ENCODE results near the gene PIK3R4. TPM values are rescaled to one million over a fixed set of nuclear protein-coding genes. Genes with fewer than 3 reads are reported as not detected.
A peak's percentile ranks its signal among the peaks of the same experiment; 100 is the strongest.

PIK3R4 gene
- total RNA-seq, 2 donors from 2014 or later: 24.4 to 25.9 TPM

DNA sequence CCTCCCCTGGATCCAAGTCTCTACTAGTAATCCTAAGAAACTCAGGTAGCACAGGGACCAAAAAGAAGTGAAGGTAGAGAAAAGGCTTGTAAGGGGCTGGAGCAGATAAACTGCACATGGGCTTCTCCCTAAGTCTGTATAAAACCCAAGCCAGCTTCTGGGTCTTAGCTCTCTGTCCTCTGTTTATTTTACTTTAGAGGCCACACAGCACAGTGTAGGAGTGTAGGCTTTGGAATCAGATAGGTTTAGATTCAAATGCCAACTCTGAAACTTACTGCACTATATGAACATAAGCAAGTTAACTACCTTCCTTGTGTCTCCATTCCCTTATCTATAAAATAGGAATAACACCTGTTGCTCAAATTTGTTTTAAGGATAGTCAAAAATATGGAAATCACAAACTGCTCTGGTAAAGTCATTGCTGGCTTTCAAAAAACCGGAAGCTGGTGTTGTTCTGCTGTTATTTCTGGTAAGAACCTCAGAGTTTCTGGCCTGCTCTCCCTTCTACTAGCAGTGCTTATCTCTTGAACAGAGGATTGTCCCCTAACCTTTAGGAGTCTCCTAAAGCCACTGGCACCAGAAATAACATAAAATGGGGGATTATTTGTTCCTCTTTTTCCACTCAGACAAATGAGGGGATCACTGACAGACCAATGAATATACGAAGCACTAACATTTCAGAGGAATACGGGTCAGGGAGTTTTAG lies 33.8 kb downstream of the PIK3R4 start:
- no peak for DNase-seq (ENCODE audit: low spot score)
- Histone ChIP-seq H3K27ac (peak overlapping the region in 1 of 2 donors; percentile 21), H3K9me3 (no peaks in the 10 kb centered on the region), H3K27me3 (no peaks in the 10 kb centered on the region), H3K36me3 (peaks cover 24% of the 10 kb centered on the region), H3K4me1 (no peaks in the 10 kb centered on the region), H3K4me3 (no peak overlapping the region)
- TF ChIP-seq, protein P1, sequence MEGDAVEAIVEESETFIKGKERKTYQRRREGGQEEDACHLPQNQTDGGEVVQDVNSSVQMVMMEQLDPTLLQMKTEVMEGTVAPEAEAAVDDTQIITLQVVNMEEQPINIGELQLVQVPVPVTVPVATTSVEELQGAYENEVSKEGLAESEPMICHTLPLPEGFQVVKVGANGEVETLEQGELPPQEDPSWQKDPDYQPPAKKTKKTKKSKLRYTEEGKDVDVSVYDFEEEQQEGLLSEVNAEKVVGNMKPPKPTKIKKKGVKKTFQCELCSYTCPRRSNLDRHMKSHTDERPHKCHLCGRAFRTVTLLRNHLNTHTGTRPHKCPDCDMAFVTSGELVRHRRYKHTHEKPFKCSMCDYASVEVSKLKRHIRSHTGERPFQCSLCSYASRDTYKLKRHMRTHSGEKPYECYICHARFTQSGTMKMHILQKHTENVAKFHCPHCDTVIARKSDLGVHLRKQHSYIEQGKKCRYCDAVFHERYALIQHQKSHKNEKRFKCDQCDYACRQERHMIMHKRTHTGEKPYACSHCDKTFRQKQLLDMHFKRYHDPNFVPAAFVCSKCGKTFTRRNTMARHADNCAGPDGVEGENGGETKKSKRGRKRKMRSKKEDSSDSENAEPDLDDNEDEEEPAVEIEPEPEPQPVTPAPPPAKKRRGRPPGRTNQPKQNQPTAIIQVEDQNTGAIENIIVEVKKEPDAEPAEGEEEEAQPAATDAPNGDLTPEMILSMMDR (IDR thresholded peaks at IDR 0.05): no peak

DNA sequence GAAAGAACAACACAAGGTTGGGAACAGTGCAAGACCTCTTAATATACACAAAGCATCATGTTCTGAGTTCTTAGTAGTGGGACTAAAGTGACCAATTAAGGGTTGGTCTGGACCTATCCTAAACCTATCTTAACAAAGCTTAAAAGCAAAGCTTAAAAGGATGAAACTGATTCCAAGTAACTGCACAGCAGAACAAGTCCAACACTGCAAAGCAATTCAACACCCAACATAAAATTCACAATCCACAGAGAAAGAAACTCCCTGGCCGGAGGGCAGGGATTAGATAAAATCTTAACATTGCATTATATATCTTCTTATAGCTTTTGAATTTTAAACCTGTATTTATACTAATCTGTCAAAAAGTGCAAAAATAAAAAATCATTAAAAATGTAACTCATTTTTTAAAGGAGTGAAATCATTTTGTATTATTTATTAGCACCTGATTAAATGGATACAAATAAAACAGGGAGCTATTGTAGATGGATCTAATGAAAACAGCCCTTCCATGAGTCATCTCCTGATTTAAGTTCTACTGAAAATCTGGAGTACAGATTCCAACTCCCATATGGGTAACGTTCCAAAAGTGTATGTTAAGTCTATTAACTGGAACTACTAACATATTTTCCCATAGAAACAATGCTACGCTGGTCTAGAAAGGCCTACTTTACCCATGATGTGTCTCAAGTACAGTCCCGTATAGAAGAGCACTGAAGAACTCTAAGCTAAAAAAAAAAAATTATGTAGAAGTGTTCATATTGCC lies 34.9 kb downstream of the PIK3R4 start:
- H3K4me1 ChIP-seq: no peaks in the 10 kb centered on the region
- no peaks in the 10 kb centered on the region for H3K9me3 ChIP-seq
- H3K27ac ChIP-seq: no peak overlapping the region
- H3K4me3 ChIP-seq: no peak overlapping the region
- TF ChIP-seq, protein P1 (IDR thresholded peaks at IDR 0.05): no peak
- no peaks in the 10 kb centered on the region for H3K27me3 ChIP-seq
- peaks cover 25% of the 10 kb centered on the region for H3K36me3 ChIP-seq
- DNase-seq (ENCODE audit: low spot score): no peak

DNA sequence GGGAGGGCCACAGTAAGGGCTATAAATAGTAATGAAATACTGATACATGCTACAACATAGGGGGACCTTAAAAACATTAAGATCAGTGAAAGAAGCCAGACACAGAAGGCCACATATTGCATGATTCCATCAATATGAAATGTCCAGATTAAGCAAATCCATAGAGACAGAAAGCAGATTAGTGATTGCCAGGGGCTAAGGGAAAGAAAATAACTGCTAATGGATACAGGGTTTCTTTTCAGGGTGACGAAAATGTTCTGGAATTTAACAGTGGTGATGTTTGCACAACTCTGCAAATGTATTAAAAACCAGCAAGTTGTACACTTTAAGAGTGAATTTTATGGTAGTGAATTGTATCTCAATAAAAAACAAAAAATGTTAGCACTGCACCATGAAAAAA lies 37.0 kb downstream of the PIK3R4 start:
- TF ChIP-seq, protein P1 (IDR thresholded peaks at IDR 0.05): no peak
- H3K27ac ChIP-seq: no peak overlapping the region

DNA sequence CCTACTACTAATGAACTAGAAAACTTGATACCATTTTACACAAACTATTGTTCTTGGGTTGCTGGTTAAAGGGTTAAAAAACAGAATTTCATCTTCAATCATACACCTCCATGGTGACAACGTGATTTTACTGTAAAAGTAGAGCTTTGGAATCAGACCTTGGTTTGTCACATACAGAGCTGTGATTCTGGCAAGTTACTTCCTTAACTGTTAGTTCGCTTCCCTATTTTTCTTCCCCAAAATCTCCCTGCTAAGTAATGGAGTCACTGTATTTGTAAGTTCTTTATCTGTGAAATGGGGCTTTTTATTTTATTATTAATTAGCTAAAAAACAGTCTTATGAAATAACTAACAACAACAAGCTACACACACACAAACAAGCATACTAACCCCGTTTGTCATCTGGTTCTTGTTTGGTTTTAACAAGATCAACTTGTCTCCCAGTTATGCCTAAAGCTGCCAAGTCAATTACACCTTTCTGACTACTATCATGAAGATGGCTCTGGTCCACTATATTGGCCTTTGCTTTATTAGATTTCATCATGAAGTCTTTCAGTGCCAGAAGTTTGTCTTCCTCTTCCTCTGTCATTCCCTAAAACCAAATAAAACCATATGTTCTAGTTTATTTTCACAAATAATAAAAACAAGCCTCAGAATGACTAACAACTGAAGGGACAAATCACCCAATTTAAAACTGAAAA lies 38.6 kb downstream of the PIK3R4 start:
- Histone ChIP-seq H3K27ac (no peak overlapping the region), H3K9me3 (no peaks in the 10 kb centered on the region), H3K4me1 (no peaks in the 10 kb centered on the region), H3K36me3 (peaks cover 19% of the 10 kb centered on the region), H3K27me3 (no peaks in the 10 kb centered on the region), H3K4me3 (no peak overlapping the region)
- TF ChIP-seq, protein P1 (IDR thresholded peaks at IDR 0.05): no peak
- no peak for DNase-seq (ENCODE audit: low spot score)

More for the DNA sequence above, 37.0 kb downstream of the PIK3R4 start:
- Histone ChIP-seq H3K4me3 (no peak overlapping the region), H3K4me1 (no peaks in the 10 kb centered on the region), H3K27me3 (no peaks in the 10 kb centered on the region), H3K9me3 (no peaks in the 10 kb centered on the region), H3K36me3 (peaks cover 17% of the 10 kb centered on the region)
- no peak for DNase-seq (ENCODE audit: low spot score)

DNA sequence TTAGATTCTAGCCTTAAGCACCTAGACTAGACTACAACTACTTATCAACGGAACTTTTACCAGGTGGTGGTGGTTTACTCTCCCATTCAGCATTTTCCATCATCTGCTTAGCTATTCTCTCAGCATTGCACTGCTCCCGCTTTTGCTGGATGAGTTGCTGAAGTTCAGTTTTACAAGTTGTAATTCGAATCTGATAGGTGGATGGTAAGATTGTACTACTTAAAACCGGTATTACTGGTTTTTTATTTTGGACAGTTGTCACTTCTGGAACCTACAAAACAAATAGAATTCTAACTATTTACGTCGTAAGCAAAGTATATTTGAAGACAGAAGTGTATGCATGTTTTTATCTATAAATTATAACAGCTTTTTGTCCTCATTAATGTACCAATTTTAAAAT lies 41.1 kb downstream of the PIK3R4 start:
- TF ChIP-seq, protein P1 (IDR thresholded peaks at IDR 0.05): no peak
- H3K9me3 ChIP-seq: no peaks in the 10 kb centered on the region
- H3K36me3 ChIP-seq: peaks cover 32% of the 10 kb centered on the region
- H3K4me1 ChIP-seq: no peaks in the 10 kb centered on the region
- no peaks in the 10 kb centered on the region for H3K27me3 ChIP-seq
- H3K4me3 ChIP-seq: no peak overlapping the region
- no peak for DNase-seq (ENCODE audit: low spot score)
- no peak overlapping the region for H3K27ac ChIP-seq
